Stimulated activated CD4-positive, alpha-beta T cell treated with anti-CD3 and anti-CD28 coated beads, TNF-alpha, amount 100 ng/mL, for 24 hours (primary cell): ENCODE results near the gene CARD19.
"Not testable (repeated sequence)": the region's sequence is repeated elsewhere in the genome, so short reads cannot be mapped to it uniquely, and the experiment has no call there.

ENCODE experiments used
- DNase-seq, 3 experiments: peaks; one replicate each; pipeline ENCODE4 v3.0.0-alpha.2; 2020; ENCODE audit warnings: low read depth in 3 of 3

CARD19 gene

GRCh38 chr9:93088656-93089015 is 7.4 kb upstream of the CARD19 start:
- DNase-seq: no peak

GRCh38 chr9:93089024-93089423 is 7.0 kb upstream of the CARD19 start:
- DNase-seq: no peak

DNA sequence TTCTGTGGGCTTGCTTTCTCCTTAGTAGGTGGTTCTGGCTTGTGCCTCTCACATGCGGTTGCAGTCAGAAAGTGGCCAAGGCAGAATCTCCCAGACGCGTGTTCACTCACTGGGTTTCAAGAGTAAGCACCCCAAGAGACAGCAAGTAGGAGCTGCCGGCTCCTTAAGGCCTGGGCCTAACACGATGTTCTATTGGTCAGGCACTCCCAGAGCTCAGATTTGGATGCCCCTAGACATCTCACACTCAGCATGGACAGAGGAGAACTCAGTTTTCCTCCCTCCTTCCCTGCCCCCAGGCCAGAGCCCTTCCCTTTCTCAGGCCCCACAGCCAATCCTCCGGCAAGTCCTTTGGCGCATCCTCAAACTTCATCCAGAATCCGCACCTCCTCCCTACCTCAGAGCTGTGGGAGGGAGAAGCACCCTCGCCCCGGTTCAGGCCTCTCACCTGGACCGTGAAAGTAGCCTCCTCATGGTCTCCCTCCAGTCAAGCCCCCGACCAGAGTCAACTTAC is 6.5 kb upstream of the CARD19 start:
- DNase-seq: no peak

DNA sequence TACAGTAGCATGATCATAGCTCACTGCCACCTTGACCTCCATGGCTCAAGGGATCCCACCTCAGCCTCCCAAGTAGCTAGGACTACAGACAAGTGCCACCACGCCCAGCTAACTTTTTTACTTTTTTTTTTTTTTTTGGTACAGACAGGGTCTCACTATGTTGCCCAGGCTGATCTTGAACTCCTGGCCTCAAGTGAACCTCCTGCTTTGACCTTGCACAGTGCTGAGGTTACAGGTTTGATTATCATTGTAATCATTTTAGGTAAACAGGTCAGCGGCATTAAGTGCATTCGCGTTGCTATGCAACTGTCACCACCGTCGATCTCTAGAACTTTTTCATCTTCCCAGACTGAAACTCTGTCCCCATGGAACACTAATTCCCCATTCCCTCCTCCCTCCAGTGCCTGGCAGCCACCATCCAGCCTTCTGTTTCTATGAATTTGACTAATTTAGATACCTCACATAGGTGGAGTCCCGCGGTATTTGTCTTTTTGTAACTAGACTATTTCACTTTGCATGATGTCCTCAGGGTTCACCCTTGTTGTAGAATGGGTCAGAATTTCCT is 5.8 kb upstream of the CARD19 start:
- DNase-seq: no peak

DNA sequence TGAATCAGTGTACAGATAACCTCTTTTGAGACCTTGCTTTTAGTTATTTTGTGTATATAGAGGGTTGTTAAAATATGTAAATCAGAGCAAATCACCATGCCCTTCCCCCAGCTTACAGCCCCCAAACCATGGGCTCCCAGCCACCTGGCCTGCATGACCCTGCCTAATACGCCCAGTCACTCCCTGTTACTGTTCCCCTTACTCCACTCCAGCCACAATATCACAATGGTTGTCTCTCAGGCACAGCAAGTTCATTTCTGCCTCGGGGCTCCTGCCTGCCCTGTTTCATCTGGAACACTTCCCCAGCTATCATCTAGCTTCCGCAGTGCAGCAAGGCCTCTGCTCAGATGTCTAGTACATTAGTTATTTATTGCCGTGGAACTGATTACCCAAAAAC is 5.0 kb upstream of the CARD19 start:
- no peak for DNase-seq

GRCh38 chr9:93091453-93092081 is 4.5 kb upstream of the CARD19 start:
- DNase-seq: peak; percentile 49 to 72 (median 53)

- DNase-seq: no peak
Measured at GRCh38 chr9:93092251-93092991, 3.6 kb upstream of the CARD19 start.

DNA sequence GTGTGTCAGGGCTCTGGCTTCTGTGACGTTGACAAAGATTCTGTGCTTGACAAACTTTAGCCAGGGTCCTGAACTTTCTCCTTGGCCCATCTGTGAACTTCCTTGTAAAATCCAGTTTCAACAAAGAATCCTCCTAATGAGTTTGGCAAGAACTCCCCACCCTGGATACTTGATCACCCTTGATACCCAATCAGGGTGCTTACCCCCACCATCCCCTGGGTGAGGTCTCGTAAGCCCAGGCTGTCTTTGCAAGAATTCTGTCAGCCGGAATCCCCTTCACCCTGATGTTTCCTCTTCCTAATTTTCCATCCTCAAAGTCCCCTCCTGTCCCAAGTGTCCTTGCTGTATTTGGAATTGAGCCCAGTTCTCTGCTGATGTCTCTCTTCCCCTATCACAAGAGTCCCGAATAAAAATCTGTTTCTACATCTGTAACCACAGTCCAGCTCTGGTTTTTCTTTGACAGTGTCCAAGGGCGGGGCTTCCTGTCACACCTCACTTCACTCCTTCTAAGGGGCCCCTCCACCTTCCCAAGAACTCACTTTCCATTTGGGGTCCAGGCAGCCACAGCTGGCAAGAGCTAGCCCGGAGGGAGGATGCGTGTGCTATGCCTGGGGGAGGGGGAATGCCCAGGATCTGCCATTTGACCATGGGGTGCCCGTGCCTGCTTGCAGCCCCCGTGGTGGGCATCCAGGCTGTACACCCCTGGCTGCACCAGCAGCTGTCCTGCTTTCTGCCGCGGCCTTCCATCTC is 2.7 kb upstream of the CARD19 start:
- no peak for DNase-seq

GRCh38 chr9:93093877-93094657 is 1.9 kb upstream of the CARD19 start:
- DNase-seq: no peak

GRCh38 chr9:93094658-93095204 is 1.3 kb upstream of the CARD19 start:
- no peak for DNase-seq

- DNase-seq: peak; percentile 100
Measured at GRCh38 chr9:93095205-93096130, 549 bp upstream of the CARD19 start.

GRCh38 chr9:93096811-93097382 is 880 bp downstream of the CARD19 start:
- DNase-seq: no peak

DNA sequence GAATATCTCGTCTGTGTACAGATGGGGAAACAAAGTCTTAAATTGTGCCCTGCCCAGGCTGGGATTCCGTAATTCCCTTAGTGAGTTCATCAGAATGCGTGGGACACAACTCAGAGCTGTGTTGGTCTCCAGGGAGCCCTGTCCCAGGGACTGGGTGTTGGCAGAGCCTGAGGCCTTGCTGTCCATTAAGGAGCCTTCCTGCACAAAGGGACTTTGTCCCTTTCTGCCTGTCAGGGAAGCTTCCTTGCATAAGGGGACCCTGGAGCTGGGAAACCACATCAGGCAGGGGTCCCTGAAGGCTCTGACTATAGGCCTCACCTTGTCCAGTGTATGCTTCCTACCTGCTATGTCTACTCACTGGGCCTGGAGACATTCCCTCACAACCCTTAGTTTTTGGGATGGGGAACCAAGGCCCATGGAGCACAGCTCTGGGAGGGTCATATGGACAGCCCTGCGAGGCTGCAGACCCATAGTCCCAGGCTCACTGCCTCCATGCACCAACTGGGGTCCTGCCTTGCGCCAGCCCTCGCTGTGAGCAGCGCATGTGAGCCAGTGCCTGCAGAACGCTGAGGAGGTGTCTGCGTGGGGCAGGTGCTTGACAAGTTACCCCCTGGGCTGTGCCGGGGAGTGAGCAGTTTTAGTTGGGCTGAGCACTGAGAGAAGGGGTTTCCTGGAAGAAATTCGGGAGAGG is 1.6 kb downstream of the CARD19 start:
- no peak for DNase-seq

DNA sequence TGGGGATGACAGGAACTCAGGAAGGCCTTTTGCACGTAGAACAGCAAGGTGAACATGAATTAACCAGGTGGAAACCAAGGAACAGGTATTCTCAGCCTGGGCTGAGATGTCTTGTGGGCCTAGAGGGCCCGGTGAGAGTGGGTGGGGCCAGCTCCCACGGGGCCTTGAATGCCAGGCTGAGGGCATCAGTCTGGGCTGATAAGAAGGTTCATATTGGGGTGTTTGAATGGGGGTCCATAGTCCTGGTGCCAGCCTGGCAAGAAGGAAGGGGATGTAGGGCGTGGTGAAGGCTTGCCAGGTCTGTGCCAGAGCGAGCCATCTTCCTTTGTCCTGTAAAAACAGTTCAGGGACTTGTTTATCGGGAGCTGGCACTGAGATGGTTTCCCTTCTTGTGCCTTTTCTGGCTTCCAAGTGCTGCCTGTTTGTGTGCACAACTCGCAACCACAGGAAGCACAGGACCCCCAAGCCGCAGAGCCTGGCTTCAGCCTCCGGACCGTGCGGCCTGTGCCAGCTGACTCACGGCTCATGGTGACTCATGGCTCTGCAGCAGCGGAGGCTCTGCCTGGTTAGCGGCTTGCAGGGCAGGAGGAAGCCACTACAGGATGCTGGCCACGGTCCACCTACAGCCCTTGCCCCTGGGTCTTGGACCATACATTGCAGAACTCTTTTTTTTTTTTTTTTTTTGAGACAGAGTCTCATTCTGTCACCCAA is 2.4 kb downstream of the CARD19 start:
- DNase-seq: peak in 1 of 3 experiments; percentile 65

DNA sequence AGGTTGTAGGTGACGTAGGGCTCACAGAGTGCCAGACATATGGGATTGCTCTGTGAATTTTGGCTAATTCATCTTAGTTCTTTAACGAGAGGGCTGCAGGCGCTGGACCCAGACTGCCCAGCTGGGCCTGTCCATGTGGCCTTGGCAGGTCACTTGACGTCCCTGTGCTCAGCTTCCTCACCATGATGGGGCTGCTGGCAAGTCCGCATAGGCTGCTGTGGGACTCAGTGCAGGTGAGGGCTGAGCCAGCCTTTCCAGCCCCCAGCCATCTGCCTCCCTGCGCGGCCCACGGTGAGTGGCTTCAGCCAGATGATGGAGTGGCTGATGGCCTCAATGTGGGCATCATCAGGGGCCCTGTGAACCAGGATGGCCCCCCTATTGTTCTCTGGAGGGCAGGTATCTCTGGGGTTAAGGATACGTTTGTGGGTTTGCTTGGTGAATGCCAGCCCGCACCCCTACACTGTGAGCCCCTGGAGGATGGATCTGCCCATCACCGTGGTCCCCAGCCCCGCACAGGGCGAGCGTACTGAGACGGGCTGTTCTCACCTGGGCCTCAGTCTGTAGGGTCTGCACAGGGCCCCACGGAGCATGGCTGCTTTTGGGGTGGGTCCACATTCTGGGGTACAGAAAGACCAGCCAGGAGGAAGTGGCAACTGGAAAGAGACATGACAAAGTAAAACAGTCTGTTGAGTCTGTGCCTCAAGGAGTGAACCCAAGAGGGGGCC is 3.7 kb downstream of the CARD19 start:
- DNase-seq: no peak

- DNase-seq: no peak
Measured at GRCh38 chr9:93100276-93100636, 4.2 kb downstream of the CARD19 start.

DNA sequence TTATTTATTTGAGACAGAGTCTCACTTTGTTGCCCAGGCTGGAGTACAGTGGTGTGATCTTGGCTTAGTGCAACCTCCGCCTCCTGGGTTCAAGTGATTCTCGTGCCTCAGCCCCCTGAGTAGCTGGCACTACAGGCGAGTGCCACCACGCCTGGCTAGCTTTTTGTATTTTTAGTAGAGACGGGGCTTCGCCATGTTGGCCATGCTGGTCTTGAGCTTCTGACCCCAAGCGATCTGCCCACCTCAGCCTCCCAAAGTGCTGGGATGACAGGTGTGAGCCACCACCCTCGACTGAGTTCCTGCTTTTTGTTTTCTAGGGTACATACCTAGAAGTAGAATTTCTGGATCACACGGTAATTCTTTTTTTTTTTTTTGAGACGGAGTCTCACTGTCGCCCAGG is 5.1 kb downstream of the CARD19 start:
- DNase-seq: not testable (repeated sequence)

DNA sequence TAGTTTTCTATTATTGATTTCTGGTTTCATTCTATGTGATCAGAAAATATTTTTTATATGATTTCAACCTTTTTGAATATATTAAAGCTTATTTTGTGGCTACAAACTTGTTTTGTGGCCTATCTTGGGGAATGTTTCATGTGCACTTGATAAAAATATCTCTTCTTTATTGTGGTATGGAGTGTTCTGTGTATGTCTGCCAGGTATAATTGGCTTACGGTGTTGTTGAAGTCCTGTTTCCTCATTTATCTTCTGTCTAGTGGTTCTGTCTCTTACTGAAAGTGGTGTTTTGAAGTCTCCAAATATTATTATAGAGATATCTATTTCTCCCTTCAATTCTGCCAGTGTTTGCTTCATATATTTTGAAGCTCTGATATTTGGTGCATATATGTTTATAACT is 9.6 kb downstream of the CARD19 start:
- DNase-seq: no peak
